OCI-LY3 (cell line): ENCODE data around the gene ZSWIM6.
A peak's percentile ranks its signal among the peaks of the same experiment; 100 is the strongest.

Source experiments
- H2AFZ ChIP-seq: fragments of 200-600, 300-600 bp; shearing (Covaris generic); 2 replicates; pipeline ENCODE4 v1.6.0; 2014; ENCODE audit warnings: antibody characterized with exemption, low read depth, low read length
- H3K27ac ChIP-seq: fragments of 200-600, 300-600 bp; sonication (generic); 2 replicates; pipeline ENCODE4 v1.5.1; 2014; ENCODE audit warnings: mild to moderate bottlenecking, low read length, moderate library complexity, mixed read lengths
- H3K27me3 ChIP-seq: fragments of 200-600, 300-600 bp; sonication (generic); 2 replicates; pipeline ENCODE4 v1.6.1; 2014; ENCODE audit warnings: low read depth, low read length, mixed read lengths
- H3K36me3 ChIP-seq: fragments of 200-600, 300-600 bp; sonication (generic); replicated peaks from 2 replicates; pipeline ENCODE3; 2014; ENCODE audit warnings: low read depth, low read length, mixed read lengths
- H3K4me1 ChIP-seq: fragments of 300-600, 200-600 bp; sonication (generic); 2 replicates; pipeline ENCODE4 v1.6.1; 2014; ENCODE audit warnings: low read length, mixed read lengths
- H3K4me2 ChIP-seq: fragments of 200-600, 300-600 bp; sonication (generic); 2 replicates; pipeline ENCODE4 v1.6.1; 2014; ENCODE audit warnings: low read length, mixed read lengths
- H3K4me3 ChIP-seq: fragments of 300-600, 200-600 bp; sonication (generic); 2 replicates; pipeline ENCODE4 v1.5.1; 2014; ENCODE audit warnings: antibody characterized with exemption, mild to moderate bottlenecking, low read length, moderate library complexity
- H3K79me2 ChIP-seq: fragments of 300-600, 200-600 bp; shearing (Covaris generic); 2 replicates; pipeline ENCODE4 v1.6.1; 2014; ENCODE audit warnings: mild to moderate bottlenecking, low read length, mixed read lengths
- H3K9ac ChIP-seq: fragments of 300-600, 200-600 bp; shearing (Covaris generic); 2 replicates; pipeline ENCODE4 v1.6.0; 2014; ENCODE audit warnings: mild to moderate bottlenecking, low read length, moderate library complexity
- H3K9me3 ChIP-seq: fragments of 200-600, 300-600 bp; shearing (Covaris generic); 2 replicates; pipeline ENCODE4 v1.6.1; 2014; ENCODE audit warnings: low read length, mixed read lengths; ENCODE audit not compliant: insufficient read depth
- H4K20me1 ChIP-seq: fragments of 200-600, 300-600 bp; sonication (generic); 2 replicates; pipeline ENCODE4 v1.6.1; 2016; ENCODE audit warnings: low read length, mixed read lengths; ENCODE audit not compliant: insufficient read depth
- EZH2phosphoT487 ChIP-seq: fragments of 200-600 bp; shearing (Covaris generic); IDR thresholded peaks from 2 replicates; pipeline ENCODE4 v1.6.1; 2018; ENCODE audit warnings: antibody characterized with exemption, mixed run types, low read depth
- TF ChIP-seq, protein P1 (sequence below): fragments of 200-600, 300-600 bp; sonication (generic); IDR thresholded peaks from 2 replicates; pipeline ENCODE4 v1.5.1; 2014; ENCODE audit warnings: antibody characterized with exemption, low read length, low read depth

Gene ZSWIM6

GRCh38 chr5:61307191-61307590 is 24.9 kb upstream of the ZSWIM6 start:
- Histone ChIP-seq H3K9ac (no peak overlapping the region), H3K27me3 (no peaks in the 10 kb centered on the region), H3K4me1 (peaks cover 29% of the 10 kb centered on the region), H3K79me2 (no peaks in the 10 kb centered on the region), H3K9me3 (no peaks in the 10 kb centered on the region), H3K4me2 (peak overlapping the region; percentile 46; the same call in 1 of the 2 replicates), H3K27ac (no peak overlapping the region), H2AFZ (no peak overlapping the region), H3K4me3 (peak overlapping the region; percentile 28; the same call in 1 of the 2 replicates), H4K20me1 (no peaks in the 10 kb centered on the region), H3K36me3 (no peaks in the 10 kb centered on the region)
- TF ChIP-seq, protein P1, sequence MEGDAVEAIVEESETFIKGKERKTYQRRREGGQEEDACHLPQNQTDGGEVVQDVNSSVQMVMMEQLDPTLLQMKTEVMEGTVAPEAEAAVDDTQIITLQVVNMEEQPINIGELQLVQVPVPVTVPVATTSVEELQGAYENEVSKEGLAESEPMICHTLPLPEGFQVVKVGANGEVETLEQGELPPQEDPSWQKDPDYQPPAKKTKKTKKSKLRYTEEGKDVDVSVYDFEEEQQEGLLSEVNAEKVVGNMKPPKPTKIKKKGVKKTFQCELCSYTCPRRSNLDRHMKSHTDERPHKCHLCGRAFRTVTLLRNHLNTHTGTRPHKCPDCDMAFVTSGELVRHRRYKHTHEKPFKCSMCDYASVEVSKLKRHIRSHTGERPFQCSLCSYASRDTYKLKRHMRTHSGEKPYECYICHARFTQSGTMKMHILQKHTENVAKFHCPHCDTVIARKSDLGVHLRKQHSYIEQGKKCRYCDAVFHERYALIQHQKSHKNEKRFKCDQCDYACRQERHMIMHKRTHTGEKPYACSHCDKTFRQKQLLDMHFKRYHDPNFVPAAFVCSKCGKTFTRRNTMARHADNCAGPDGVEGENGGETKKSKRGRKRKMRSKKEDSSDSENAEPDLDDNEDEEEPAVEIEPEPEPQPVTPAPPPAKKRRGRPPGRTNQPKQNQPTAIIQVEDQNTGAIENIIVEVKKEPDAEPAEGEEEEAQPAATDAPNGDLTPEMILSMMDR: no peak
- TF ChIP-seq EZH2phosphoT487: no peak

DNA sequence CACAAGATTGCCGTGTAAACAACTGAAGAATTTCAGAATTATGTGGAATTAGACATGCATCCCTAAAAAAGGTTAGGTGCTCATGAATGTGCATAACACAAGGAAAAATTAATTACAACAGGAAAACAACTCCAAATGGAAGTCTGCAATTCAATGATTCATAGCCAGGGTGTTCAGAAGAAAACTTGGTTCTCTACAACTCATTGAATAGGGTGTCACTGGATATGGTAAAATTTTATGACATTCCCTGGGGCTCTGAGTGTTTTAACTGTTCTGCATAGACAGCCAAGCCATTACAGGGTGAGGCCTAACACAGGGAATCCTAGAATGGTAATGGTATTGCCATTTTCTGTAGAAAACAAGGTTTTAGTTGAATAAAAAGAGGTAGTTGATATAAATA is 24.4 kb upstream of the ZSWIM6 start:
- peaks cover 29% of the 10 kb centered on the region for H3K4me1 ChIP-seq
- H3K4me3 ChIP-seq: no peak overlapping the region
- no peaks in the 10 kb centered on the region for H3K27me3 ChIP-seq
- no peaks in the 10 kb centered on the region for H4K20me1 ChIP-seq
- no peak overlapping the region for H3K4me2 ChIP-seq
- H3K9ac ChIP-seq: no peak overlapping the region
- H3K79me2 ChIP-seq: no peaks in the 10 kb centered on the region
- TF ChIP-seq, protein P1: no peak
- no peak for TF ChIP-seq EZH2phosphoT487
- no peak overlapping the region for H3K27ac ChIP-seq
- H3K9me3 ChIP-seq: no peaks in the 10 kb centered on the region
- no peak overlapping the region for H2AFZ ChIP-seq
- H3K36me3 ChIP-seq: no peaks in the 10 kb centered on the region

DNA sequence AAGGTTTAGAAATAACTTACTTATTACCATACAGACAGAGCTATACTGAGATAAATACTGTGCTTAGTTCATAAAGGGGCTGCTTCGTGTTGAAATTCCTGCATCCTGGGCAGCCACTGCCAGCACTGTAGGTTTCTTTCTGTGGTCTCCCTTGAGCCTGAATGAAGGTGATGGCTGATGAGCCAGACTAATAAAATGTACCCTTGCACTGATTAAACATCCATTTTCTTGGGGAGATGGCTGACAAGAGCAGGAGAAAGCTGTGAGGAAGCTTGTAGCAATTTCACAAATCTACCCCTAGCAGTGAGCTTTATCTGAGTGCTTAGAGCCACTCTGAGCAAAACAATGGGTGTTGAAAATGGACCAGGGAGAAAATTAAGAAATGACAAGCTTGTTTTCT is 23.3 kb upstream of the ZSWIM6 start:
- Histone ChIP-seq H2AFZ (no peak overlapping the region), H3K27ac (no peak overlapping the region), H3K4me2 (no peak overlapping the region), H4K20me1 (no peaks in the 10 kb centered on the region), H3K36me3 (no peaks in the 10 kb centered on the region), H3K4me3 (no peak overlapping the region), H3K4me1 (peaks cover 21% of the 10 kb centered on the region), H3K9me3 (no peaks in the 10 kb centered on the region), H3K27me3 (no peaks in the 10 kb centered on the region), H3K79me2 (no peaks in the 10 kb centered on the region), H3K9ac (no peak overlapping the region)
- no peak for TF ChIP-seq EZH2phosphoT487
- TF ChIP-seq, protein P1: no peak

DNA sequence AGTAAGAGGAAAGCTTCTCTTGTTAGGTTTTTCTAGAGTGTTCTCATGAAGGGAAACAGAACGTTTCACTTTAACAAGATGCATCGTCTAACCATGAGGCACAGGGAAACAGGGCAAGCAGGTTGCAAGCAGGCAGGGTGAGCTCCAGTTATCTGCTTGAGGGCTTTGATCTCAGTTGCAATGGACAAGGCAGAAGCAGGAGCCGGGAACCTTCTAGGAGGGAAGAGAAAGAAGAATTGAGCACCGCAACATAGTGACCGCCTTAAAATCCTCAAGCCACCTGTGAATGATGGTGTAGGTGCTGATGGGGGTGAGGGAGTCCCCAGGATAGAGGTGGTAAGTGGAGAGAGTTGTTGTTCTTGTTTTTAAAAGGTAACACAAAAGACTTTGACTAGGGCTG is 22.9 kb upstream of the ZSWIM6 start:
- no peak overlapping the region for H3K9ac ChIP-seq
- no peaks in the 10 kb centered on the region for H3K36me3 ChIP-seq
- H3K4me3 ChIP-seq: no peak overlapping the region
- H3K79me2 ChIP-seq: no peaks in the 10 kb centered on the region
- H4K20me1 ChIP-seq: no peaks in the 10 kb centered on the region
- H3K4me2 ChIP-seq: no peak overlapping the region
- H3K9me3 ChIP-seq: no peaks in the 10 kb centered on the region
- no peaks in the 10 kb centered on the region for H3K27me3 ChIP-seq
- peaks cover 17% of the 10 kb centered on the region for H3K4me1 ChIP-seq
- TF ChIP-seq, protein P1: no peak
- no peak for TF ChIP-seq EZH2phosphoT487
- H2AFZ ChIP-seq: no peak overlapping the region
- H3K27ac ChIP-seq: no peak overlapping the region
